GM10248 (cell line): ENCODE measurements around the gene SLC25A36.

Experiments used
- CTCF ChIA-PET: fragments of 300-600 bp; sonication (Branson Sonifier 250); formaldehyde crosslinking; extraction: SDS; loops from one replicate; lab custom pipeline; 2021; ENCODE audit warnings: antibody characterized with exemption; lab: Yijun Ruan, JAX
- POLR2A ChIA-PET: fragments of 350-650 bp; sonication (Branson Sonifier 250); formaldehyde crosslinking; extraction: SDS; loops from one replicate; lab custom pipeline; 2020; ENCODE audit warnings: antibody characterized with exemption; lab: Yijun Ruan, JAX
- DNase-seq: peaks from one replicate; pipeline ENCODE4 v3.0.0; 2012; ENCODE audit errors: extremely low spot score
- TF ChIP-seq, protein P1 (sequence below): IDR thresholded peaks from 2 replicates; pipeline ENCODE4 v1.5.1; 2012; ENCODE audit warnings: mild to moderate bottlenecking, low read depth; ENCODE audit errors: extremely low read depth, missing control alignments, control extremely low read depth

The SLC25A36 gene

DNA sequence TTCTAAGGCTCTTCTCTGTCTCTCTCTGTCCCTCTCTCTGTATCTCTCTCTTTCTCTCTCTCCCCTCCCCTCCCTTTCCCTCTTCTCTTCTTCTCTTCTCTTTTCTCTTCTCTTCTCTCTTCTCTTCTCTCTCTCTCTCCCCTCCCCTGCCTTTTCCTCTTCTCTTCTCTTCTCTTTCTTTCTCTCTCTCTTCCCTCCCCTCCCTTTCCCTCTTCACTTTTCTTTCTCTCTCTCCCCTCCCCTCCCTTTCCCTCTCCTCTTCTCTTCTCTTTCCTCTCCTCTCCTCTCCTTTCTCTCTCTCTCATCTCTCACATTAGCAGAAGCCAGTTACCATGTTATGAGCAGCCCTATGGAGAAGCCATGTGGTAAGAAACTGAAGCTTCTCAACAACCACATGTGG is 25.0 kb upstream of the SLC25A36 start:
- POLR2A ChIA-PET = no interaction called here
- CTCF ChIA-PET = interaction anchor here (1.0 to 1.9 kb wide), 3 partner anchors 11 to 18 kb away, joined by 3 to 5 read pairs (median 4); no protein-coding TSS in a partner anchor
- no peak for DNase-seq
- TF ChIP-seq, protein P1, sequence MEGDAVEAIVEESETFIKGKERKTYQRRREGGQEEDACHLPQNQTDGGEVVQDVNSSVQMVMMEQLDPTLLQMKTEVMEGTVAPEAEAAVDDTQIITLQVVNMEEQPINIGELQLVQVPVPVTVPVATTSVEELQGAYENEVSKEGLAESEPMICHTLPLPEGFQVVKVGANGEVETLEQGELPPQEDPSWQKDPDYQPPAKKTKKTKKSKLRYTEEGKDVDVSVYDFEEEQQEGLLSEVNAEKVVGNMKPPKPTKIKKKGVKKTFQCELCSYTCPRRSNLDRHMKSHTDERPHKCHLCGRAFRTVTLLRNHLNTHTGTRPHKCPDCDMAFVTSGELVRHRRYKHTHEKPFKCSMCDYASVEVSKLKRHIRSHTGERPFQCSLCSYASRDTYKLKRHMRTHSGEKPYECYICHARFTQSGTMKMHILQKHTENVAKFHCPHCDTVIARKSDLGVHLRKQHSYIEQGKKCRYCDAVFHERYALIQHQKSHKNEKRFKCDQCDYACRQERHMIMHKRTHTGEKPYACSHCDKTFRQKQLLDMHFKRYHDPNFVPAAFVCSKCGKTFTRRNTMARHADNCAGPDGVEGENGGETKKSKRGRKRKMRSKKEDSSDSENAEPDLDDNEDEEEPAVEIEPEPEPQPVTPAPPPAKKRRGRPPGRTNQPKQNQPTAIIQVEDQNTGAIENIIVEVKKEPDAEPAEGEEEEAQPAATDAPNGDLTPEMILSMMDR = no peak

DNA sequence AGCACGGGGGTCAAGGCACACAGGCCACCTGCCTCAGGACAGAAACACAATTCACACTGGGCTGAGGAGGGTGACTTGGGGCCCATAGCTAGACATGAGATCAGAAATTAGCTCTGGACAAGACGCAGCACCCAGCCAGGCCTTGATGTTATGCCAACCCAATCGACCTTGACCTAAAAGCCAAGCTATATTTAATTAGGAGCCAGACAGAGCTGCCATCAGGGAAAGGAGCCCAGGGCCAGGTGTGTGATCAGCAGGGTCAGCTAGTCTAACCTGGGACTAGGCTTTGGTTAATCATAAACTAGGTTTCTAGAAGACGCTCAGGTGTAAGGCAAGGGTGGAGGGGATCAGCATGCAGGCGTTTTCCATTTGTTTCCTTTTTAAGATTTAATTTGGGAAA is 23.9 kb upstream of the SLC25A36 start:
- POLR2A ChIA-PET = no interaction called here
- TF ChIP-seq, protein P1 = no peak
- CTCF ChIA-PET = interaction anchor here (0.7 to 1.9 kb wide), 4 partner anchors 12 to 94 kb away, joined by 3 to 4 read pairs (median 3); no protein-coding TSS in a partner anchor
- no peak for DNase-seq

DNA sequence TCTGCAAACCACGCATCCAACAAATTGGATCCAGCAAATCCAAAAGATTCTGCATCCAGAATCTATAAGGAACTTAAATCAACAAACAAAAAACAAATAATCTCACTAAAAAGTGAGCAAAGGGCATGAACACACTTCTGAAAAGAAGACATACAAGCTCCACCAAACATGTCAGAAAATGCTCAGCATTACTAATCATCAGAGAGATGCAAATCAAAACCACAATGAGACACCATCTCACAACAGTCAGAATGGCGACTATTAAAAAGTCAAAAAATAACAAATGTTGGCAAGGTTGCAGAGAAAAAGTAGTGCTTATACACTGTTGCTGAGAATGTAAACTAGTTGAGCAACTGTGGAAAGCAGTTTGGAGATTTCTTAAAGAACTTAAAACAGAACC is 21.6 kb upstream of the SLC25A36 start:
- ChIA-PET POLR2A (no interaction called here), CTCF (interaction anchor here (1.0 to 1.2 kb wide), 3 partner anchors 13 to 186 kb away, joined by 3 read pairs; no protein-coding TSS in a partner anchor)
- DNase-seq = no peak
- TF ChIP-seq, protein P1 = no peak

DNA sequence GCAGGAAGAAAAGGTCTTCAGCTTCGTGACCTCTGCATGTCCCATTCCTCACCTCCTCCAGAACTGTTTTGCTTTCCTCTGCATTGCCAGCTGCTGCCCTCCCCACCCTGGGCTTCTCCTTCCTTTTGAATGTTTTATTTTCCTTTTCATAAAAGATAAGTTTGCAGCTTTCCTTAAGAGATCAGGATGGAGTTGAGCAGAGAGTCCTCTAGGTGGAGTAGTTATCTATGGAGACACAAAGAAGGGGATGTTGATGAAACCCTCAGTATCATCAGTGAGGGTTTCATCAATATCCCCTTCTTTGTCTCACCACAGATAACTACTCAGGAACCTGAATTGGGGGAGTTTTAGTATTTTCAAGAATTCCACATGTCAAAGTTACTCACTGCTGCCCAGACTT is 19.0 kb upstream of the SLC25A36 start:
- ChIA-PET POLR2A (no interaction called here), CTCF (interaction anchor here (0.8 to 1.6 kb wide), 6 partner anchors 10 to 309 kb away, joined by 3 to 10 read pairs (median 4); partner anchors contain the start of gene PXYLP1)
- TF ChIP-seq, protein P1 = peak; percentile 49
- peak; percentile 24 for DNase-seq

DNA sequence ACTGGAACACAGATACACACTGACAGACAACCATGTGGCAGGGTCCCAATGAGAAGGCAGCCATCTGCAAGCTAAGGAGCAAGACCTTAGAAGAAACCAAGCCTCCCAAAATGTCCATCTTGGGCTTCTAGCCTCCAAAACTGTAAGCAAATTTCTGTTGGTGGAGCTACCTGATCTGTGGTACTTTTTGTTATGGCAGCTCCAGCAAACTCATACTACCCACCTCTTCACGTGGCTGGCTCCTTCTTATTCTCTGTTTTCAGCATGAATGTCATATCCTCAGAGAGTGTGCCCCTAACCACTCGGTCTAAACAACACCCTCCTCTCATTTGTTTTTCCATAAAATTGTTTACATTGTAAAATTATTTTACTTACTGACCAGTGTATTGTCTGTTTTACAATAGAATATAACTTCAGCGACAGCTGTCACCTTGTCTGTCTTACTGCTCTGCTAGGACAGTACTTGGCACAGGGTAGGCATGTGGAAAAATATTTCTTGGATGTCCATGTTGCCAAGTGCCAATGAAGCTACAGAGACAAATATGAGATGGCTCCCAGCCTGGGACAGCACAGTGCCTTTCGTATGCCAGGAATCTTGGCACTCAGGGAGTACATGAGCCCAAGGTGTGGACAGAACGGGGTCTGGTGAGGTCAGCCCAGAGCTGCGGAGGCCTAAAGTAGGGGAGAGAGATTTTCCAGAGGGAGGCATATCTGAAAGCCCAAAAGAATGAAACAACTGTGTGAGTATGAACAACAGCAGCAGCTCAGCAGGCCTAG is 17.4 kb upstream of the SLC25A36 start:
- DNase-seq = no peak
- TF ChIP-seq, protein P1 = no peak
- CTCF ChIA-PET = interaction anchor here (0.9 to 2.1 kb wide), 2 partner anchors 8 to 22 kb away, joined by 3 to 4 read pairs; no protein-coding TSS in a partner anchor
- POLR2A ChIA-PET = no interaction called here

DNA sequence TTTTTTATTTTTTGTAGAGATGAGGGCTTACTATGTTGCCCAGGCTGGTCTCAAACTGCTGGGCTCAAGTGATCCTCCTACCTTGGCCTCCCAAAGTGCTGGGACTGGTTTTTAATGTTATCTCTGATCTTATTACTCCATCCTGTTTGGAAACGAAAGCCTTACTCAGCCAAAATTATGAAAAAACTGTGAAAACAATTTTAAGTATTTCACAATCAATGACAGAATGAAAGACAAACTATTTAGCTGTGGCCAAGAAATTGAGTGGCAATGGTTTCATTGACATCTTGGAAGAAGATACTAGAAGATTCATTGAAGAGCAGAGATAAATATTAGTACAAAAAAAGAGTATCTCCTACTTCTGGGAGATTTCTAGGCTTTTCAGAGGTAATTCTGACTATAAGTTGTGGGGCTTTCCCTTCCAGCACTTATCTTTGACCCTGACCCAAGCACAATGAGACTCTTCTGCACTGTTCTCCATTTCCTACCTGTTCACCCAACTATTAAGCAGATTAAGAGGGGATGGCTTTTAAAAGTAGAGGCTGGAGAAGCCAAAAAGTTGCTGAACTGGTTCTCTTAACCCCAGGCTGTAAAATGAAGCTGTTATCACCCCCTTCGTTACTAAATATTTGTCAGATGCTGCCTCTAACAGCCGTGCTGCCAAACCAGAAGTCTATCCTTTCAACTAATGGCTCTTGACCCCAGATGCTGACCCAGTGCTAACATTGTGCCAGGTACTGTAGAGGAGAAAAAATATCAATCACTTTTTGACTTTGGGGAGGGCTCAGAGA is 14.2 kb upstream of the SLC25A36 start:
- CTCF ChIA-PET = no interaction called here
- DNase-seq = no peak
- TF ChIP-seq, protein P1 = no peak
- POLR2A ChIA-PET = no interaction called here
